WTC11 (cell line): Measurements from ENCODE around the gene FOXP4. TPM values are rescaled to one million over a fixed set of nuclear protein-coding genes. Genes with fewer than 3 reads are reported as not detected.

Source experiments
- ATAC-seq: fragments of 200-7000 bp; cut with Tn5 transposase; 2 replicates; pipeline ENCODE4 v1.10.0; 2021; ENCODE audit warnings: mild to moderate bottlenecking, moderate library complexity
- CTCF ChIA-PET: fragments of 300-600 bp; sonication (Branson Sonifier 250); formaldehyde crosslinking; loops from one replicate; lab custom pipeline; 2021; ENCODE audit warnings: antibody characterized with exemption; lab: Charles Lee
- POLR2A ChIA-PET: fragments of 350-600 bp; sonication (Branson Sonifier 250); formaldehyde crosslinking; loops from one replicate; lab custom pipeline; 2021; ENCODE audit warnings: antibody characterized with exemption; lab: Charles Lee
- DNase-seq: peaks from one replicate; pipeline ENCODE4 v3.0.0; 2021; ENCODE audit warnings: low spot score
- H3K27ac Mint-ChIP-seq: 2 replicates; pipeline ENCODE4 v1.8.0; 2021; ENCODE audit warnings: mixed read lengths
- H3K27me3 Mint-ChIP-seq: 2 replicates; pipeline ENCODE4 v1.8.0; 2021; ENCODE audit warnings: low read depth, mild to moderate bottlenecking, moderate library complexity, mixed read lengths
- H3K36me3 Mint-ChIP-seq: 2 replicates; pipeline ENCODE4 v1.8.0; 2021; ENCODE audit warnings: mixed read lengths
- H3K4me1 Mint-ChIP-seq: 2 replicates; pipeline ENCODE4 v1.8.0; 2022; ENCODE audit warnings: mixed read lengths
- H3K4me3 Mint-ChIP-seq: 2 replicates; pipeline ENCODE4 v1.8.0; 2021; ENCODE audit warnings: mild to moderate bottlenecking, moderate library complexity, mixed read lengths
- H3K9me3 Mint-ChIP-seq: 2 replicates; pipeline ENCODE4 v1.8.0; 2021; ENCODE audit warnings: mixed read lengths
- ATF1 ChIP-seq: sonication (generic); formaldehyde crosslinking; IDR thresholded peaks from 2 replicates; pipeline ENCODE4 v1.8.1; 2023; ENCODE audit warnings: mild to moderate bottlenecking, moderate library complexity, missing genetic modification reagents
- CBFB ChIP-seq: sonication (generic); formaldehyde crosslinking; IDR thresholded peaks from 2 replicates; pipeline ENCODE4 v1.8.1; 2022; ENCODE audit warnings: mild to moderate bottlenecking, low read depth, missing genetic modification reagents
- CREB1 ChIP-seq: sonication (generic); formaldehyde crosslinking; IDR thresholded peaks from 2 replicates; pipeline ENCODE4 v1.8.0; 2023; ENCODE audit warnings: mild to moderate bottlenecking, missing genetic modification reagents
- ESRRA ChIP-seq: sonication (generic); formaldehyde crosslinking; IDR thresholded peaks from 2 replicates; pipeline ENCODE4 v1.8.1; 2022; ENCODE audit warnings: mild to moderate bottlenecking, missing genetic modification reagents, borderline replicate concordance
- FOXK1 ChIP-seq: sonication (generic); formaldehyde crosslinking; IDR thresholded peaks from 2 replicates; pipeline ENCODE4 v1.8.0; 2022; ENCODE audit warnings: mild to moderate bottlenecking, moderate library complexity, missing genetic modification reagents
- FOXP1 ChIP-seq: sonication (generic); formaldehyde crosslinking; IDR thresholded peaks from 2 replicates; pipeline ENCODE4 v1.8.0; 2022; ENCODE audit warnings: missing genetic modification reagents, mild to moderate bottlenecking, moderate library complexity, borderline replicate concordance
- KAT7 ChIP-seq: sonication (generic); formaldehyde crosslinking; IDR thresholded peaks from 2 replicates; pipeline ENCODE4 v1.8.1; 2023; ENCODE audit warnings: missing genetic modification reagents, mild to moderate bottlenecking, borderline replicate concordance
- NR2C2 ChIP-seq: sonication (generic); formaldehyde crosslinking; IDR thresholded peaks from 2 replicates; pipeline ENCODE4 v1.8.0; 2022; ENCODE audit warnings: mild to moderate bottlenecking, missing genetic modification reagents
- NR3C1 ChIP-seq: sonication (generic); formaldehyde crosslinking; conservative IDR thresholded peaks from 2 replicates; pipeline ENCODE4 v1.8.1; 2023; ENCODE audit warnings: low read depth, mild to moderate bottlenecking, missing genetic modification reagents
- SP1 ChIP-seq: sonication (generic); formaldehyde crosslinking; conservative IDR thresholded peaks from 2 replicates; pipeline ENCODE4 v1.8.1; 2022; ENCODE audit warnings: missing genetic modification reagents
- TP53 ChIP-seq: sonication (generic); formaldehyde crosslinking; IDR thresholded peaks from 2 replicates; pipeline ENCODE4 v1.8.1; 2023; ENCODE audit warnings: mild to moderate bottlenecking, missing genetic modification reagents
- ZBTB21 ChIP-seq: sonication (generic); formaldehyde crosslinking; IDR thresholded peaks from 2 replicates; pipeline ENCODE4 v1.8.1; 2023; ENCODE audit warnings: mild to moderate bottlenecking, missing genetic modification reagents, borderline replicate concordance
- ZNF121 ChIP-seq: sonication (generic); formaldehyde crosslinking; IDR thresholded peaks from 2 replicates; pipeline ENCODE4 v1.8.0; 2023; ENCODE audit warnings: missing genetic modification reagents
- ZNF317 ChIP-seq: sonication (generic); formaldehyde crosslinking; IDR thresholded peaks from 2 replicates; pipeline ENCODE4 v1.8.1; 2023; ENCODE audit warnings: low read depth, mild to moderate bottlenecking, moderate library complexity, missing genetic modification reagents, borderline replicate concordance
- total RNA-seq: library from RNA; stranded (reverse); gene quantifications from 3 replicates; pipeline ENCODE4 v1.2.3, GENCODE V29; 2021
- TF ChIP-seq, protein P1 (sequence below): fragments of 250-450 bp; sonication (Bioruptor Pico); IDR thresholded peaks from 2 replicates; pipeline ENCODE4 v1.9.0; 2021; ENCODE audit warnings: mild to moderate bottlenecking
- TF ChIP-seq, protein P2 (sequence below): fragments of 250-450 bp; sonication (Bioruptor Pico); IDR thresholded peaks from 2 replicates; pipeline ENCODE4 v1.9.0; 2021; ENCODE audit warnings: mild to moderate bottlenecking
- TF ChIP-seq, protein P3 (sequence below): sonication (generic); formaldehyde crosslinking; IDR thresholded peaks from 2 replicates; pipeline ENCODE4 v1.8.1; 2023; ENCODE audit warnings: mild to moderate bottlenecking, moderate library complexity, missing genetic modification reagents
- TF ChIP-seq, protein P4 (sequence below): sonication (generic); formaldehyde crosslinking; conservative IDR thresholded peaks from 2 replicates; pipeline ENCODE4 v1.8.1; 2022; ENCODE audit warnings: mild to moderate bottlenecking, missing genetic modification reagents
- TF ChIP-seq, protein P5 (sequence below): sonication (generic); formaldehyde crosslinking; IDR thresholded peaks from 2 replicates; pipeline ENCODE4 v1.8.0; 2023; ENCODE audit warnings: mild to moderate bottlenecking, missing genetic modification reagents
- TF ChIP-seq, protein P6 (sequence below): sonication (generic); formaldehyde crosslinking; IDR thresholded peaks from 2 replicates; pipeline ENCODE4 v1.8.1; 2023; ENCODE audit warnings: mild to moderate bottlenecking, missing genetic modification reagents, moderate library complexity

Gene FOXP4
- total RNA-seq, 1 experiment from 2014 or later: 36.6 TPM

DNA sequence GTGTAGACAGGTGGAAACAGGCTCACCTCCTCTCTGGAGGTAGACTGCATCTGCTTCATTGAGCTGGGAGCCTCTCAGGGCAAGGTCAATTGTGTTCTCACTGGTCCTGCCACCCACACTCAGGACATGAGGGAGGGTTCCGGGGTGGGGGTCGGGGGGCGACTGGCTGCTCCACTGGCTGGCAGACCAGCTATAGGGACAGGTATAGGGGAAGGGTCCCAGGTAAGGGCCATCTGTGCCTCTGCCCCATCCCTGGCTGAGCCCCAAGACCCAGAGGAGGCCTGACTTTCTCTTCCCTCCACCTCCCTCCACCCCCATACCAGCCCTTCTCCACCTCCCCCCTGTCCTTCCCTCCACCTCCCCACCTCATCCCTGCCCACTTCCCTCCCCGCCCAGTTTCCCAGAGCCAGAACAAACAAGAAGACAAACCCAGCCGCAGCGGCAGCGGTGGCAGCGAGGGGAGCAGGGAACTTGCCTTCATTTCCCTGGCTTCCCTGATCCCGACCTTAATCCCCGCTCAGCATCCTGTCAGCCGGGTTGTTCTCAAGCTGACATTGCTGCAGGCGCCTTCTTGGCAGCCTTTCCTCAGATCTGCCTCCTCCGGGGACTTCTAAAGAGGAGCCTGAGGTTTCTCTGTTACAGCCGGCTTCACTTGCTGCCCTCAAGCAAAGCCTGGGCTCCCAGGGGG lies 18.3 kb upstream of the FOXP4 start:
- CTCF ChIA-PET: interaction anchor here (1.5 kb wide), 1 partner anchor 75 kb away, joined by 4 read pairs; no protein-coding TSS in a partner anchor
- Mint-ChIP-seq H3K9me3 (no peaks in the 10 kb centered on the region), H3K27ac (no peak overlapping the region), H3K36me3 (no peaks in the 10 kb centered on the region), H3K4me3 (no peak overlapping the region), H3K4me1 (peaks cover 46% of the 10 kb centered on the region), H3K27me3 (peaks cover 35% of the 10 kb centered on the region)
- DNase-seq (peak; percentile 23), ATAC-seq (peak; percentile 35)
- TF ChIP-seq FOXK1 (CRISPR knock-in tag) (no peak), CREB1 (no peak), ESRRA (CRISPR knock-in tag) (no peak), NR2C2 (CRISPR knock-in tag) (no peak), ATF1 (no peak), ZBTB21 (CRISPR knock-in tag) (no peak)
- TF ChIP-seq, protein P1, sequence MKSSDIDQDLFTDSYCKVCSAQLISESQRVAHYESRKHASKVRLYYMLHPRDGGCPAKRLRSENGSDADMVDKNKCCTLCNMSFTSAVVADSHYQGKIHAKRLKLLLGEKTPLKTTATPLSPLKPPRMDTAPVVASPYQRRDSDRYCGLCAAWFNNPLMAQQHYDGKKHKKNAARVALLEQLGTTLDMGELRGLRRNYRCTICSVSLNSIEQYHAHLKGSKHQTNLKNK: no peak
- TF ChIP-seq, protein P2, sequence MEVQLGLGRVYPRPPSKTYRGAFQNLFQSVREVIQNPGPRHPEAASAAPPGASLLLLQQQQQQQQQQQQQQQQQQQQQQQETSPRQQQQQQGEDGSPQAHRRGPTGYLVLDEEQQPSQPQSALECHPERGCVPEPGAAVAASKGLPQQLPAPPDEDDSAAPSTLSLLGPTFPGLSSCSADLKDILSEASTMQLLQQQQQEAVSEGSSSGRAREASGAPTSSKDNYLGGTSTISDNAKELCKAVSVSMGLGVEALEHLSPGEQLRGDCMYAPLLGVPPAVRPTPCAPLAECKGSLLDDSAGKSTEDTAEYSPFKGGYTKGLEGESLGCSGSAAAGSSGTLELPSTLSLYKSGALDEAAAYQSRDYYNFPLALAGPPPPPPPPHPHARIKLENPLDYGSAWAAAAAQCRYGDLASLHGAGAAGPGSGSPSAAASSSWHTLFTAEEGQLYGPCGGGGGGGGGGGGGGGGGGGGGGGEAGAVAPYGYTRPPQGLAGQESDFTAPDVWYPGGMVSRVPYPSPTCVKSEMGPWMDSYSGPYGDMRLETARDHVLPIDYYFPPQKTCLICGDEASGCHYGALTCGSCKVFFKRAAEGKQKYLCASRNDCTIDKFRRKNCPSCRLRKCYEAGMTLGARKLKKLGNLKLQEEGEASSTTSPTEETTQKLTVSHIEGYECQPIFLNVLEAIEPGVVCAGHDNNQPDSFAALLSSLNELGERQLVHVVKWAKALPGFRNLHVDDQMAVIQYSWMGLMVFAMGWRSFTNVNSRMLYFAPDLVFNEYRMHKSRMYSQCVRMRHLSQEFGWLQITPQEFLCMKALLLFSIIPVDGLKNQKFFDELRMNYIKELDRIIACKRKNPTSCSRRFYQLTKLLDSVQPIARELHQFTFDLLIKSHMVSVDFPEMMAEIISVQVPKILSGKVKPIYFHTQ (CRISPR knock-in tag): no peak
- TF ChIP-seq, protein P3, sequence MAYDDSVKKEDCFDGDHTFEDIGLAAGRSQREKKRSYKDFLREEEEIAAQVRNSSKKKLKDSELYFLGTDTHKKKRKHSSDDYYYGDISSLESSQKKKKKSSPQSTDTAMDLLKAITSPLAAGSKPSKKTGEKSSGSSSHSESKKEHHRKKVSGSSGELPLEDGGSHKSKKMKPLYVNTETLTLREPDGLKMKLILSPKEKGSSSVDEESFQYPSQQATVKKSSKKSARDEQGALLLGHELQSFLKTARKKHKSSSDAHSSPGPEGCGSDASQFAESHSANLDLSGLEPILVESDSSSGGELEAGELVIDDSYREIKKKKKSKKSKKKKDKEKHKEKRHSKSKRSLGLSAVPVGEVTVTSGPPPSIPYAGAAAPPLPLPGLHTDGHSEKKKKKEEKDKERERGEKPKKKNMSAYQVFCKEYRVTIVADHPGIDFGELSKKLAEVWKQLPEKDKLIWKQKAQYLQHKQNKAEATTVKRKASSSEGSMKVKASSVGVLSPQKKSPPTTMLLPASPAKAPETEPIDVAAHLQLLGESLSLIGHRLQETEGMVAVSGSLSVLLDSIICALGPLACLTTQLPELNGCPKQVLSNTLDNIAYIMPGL (CRISPR knock-in tag): no peak
- TF ChIP-seq, protein P4, sequence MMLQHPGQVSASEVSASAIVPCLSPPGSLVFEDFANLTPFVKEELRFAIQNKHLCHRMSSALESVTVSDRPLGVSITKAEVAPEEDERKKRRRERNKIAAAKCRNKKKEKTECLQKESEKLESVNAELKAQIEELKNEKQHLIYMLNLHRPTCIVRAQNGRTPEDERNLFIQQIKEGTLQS (CRISPR knock-in tag): no peak
- POLR2A ChIA-PET: no interaction called here

DNA sequence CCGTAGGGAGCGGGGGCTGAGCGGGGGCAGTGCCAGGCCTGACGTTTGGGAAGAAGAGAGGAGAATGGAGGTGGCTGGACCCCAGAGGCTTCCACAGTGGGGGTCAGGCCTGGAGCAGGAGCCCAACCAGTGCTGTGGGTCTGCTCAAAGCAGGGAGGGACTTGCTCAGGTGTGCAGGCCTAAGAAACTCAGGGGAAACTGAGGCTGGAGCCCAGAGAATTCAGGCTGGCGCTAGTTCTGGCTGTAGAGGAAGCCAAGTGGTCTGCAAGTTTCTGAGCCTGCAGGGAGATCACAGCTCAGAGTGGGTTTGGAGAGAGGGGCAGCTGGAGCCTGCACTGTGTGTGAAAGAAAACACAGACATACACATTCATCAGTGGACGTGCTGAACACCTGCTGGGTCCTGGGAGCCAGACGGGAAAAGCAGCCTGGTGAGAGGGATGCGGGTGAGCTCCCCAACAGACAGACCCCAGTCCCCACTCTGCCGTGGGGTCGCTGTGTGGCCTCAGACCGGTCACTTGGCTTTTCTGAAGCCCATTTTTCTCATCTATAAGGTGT lies 17.7 kb upstream of the FOXP4 start:
- no peaks in the 10 kb centered on the region for H3K9me3 Mint-ChIP-seq
- no peaks in the 10 kb centered on the region for H3K36me3 Mint-ChIP-seq
- no peak overlapping the region for H3K27ac Mint-ChIP-seq
- H3K4me3 Mint-ChIP-seq: no peak overlapping the region
- TF ChIP-seq NR3C1 (CRISPR knock-in tag) (no peak), FOXP1 (CRISPR knock-in tag) (0 out of 2 replicates have a peak, but pooled peaks have one; percentile 19)
- ATAC-seq: no peak; the same call in 1 of the 2 replicates
- H3K4me1 Mint-ChIP-seq: peaks cover 44% of the 10 kb centered on the region
- POLR2A ChIA-PET: no interaction called here
- peaks cover 35% of the 10 kb centered on the region for H3K27me3 Mint-ChIP-seq
- no peak for DNase-seq
- CTCF ChIA-PET: interaction anchor here (0.7 kb wide), 1 partner anchor 60 kb away, joined by 3 read pairs; no protein-coding TSS in a partner anchor

DNA sequence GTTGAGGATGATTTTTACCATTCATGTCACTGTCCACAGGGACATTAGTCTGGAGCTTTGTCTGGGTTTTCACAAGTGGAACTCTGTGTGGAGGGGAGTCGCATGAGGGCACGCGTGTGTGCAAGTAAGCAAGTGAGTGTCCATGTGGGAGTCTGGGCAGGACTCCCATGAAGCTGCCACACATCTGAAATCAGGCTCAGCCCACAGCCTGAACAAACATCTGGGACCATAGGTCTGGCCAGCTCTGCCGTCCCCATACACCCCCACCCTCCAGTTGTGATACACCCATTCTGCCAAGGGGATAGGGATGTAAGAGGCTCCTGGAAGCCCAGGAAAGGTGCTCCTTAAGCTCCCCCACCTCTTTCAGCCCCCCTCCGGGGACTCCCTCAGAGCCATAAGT lies 17.1 kb upstream of the FOXP4 start:
- H3K9me3 Mint-ChIP-seq: no peaks in the 10 kb centered on the region
- H3K27me3 Mint-ChIP-seq: peaks cover 35% of the 10 kb centered on the region
- H3K4me1 Mint-ChIP-seq: peaks cover 42% of the 10 kb centered on the region
- no peaks in the 10 kb centered on the region for H3K36me3 Mint-ChIP-seq
- H3K27ac Mint-ChIP-seq: no peak overlapping the region
- ATAC-seq: no peak
- no peak for DNase-seq
- ChIA-PET POLR2A (no interaction called here), CTCF (interaction anchor here (0.7 to 0.8 kb wide), 2 partner anchors 11 to 59 kb away, joined by 3 read pairs; no protein-coding TSS in a partner anchor)
- H3K4me3 Mint-ChIP-seq: no peak overlapping the region
- TF ChIP-seq ZNF121 (CRISPR knock-in tag) (no peak), TP53 (no peak), SP1 (CRISPR knock-in tag) (no peak), CBFB (CRISPR knock-in tag) (no peak), ZNF317 (no peak), FOXP1 (CRISPR knock-in tag) (no peak), KAT7 (CRISPR knock-in tag) (no peak)
- TF ChIP-seq, protein P1: no peak
- TF ChIP-seq, protein P5, sequence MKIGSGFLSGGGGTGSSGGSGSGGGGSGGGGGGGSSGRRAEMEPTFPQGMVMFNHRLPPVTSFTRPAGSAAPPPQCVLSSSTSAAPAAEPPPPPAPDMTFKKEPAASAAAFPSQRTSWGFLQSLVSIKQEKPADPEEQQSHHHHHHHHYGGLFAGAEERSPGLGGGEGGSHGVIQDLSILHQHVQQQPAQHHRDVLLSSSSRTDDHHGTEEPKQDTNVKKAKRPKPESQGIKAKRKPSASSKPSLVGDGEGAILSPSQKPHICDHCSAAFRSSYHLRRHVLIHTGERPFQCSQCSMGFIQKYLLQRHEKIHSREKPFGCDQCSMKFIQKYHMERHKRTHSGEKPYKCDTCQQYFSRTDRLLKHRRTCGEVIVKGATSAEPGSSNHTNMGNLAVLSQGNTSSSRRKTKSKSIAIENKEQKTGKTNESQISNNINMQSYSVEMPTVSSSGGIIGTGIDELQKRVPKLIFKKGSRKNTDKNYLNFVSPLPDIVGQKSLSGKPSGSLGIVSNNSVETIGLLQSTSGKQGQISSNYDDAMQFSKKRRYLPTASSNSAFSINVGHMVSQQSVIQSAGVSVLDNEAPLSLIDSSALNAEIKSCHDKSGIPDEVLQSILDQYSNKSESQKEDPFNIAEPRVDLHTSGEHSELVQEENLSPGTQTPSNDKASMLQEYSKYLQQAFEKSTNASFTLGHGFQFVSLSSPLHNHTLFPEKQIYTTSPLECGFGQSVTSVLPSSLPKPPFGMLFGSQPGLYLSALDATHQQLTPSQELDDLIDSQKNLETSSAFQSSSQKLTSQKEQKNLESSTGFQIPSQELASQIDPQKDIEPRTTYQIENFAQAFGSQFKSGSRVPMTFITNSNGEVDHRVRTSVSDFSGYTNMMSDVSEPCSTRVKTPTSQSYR (CRISPR knock-in tag): no peak
- TF ChIP-seq, protein P6, sequence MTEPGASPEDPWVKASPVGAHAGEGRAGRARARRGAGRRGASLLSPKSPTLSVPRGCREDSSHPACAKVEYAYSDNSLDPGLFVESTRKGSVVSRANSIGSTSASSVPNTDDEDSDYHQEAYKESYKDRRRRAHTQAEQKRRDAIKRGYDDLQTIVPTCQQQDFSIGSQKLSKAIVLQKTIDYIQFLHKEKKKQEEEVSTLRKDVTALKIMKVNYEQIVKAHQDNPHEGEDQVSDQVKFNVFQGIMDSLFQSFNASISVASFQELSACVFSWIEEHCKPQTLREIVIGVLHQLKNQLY: no peak
